ELF-1 (cell line): ENCODE measurements around the gene PROKR1.
"Not testable (repeated sequence)": the region's sequence is repeated elsewhere in the genome, so short reads cannot be mapped to it uniquely, and the experiment has no call there.

Experiments
- DNase-seq: peaks from one replicate; pipeline ENCODE4 v3.0.0-alpha.2; 2016; ENCODE audit warnings: low read depth, low spot score

PROKR1 gene

GRCh38 chr2:68658266-68658665 lies 14.9 kb downstream of the PROKR1 start:
- DNase-seq, result no peak

- no peak for DNase-seq
Measured at GRCh38 chr2:68659081-68659480, 15.7 kb downstream of the PROKR1 start.

GRCh38 chr2:68660658-68661057 lies 17.3 kb downstream of the PROKR1 start:
- DNase-seq, result no peak

GRCh38 chr2:68662466-68662865 lies 19.1 kb downstream of the PROKR1 start:
- no peak for DNase-seq

GRCh38 chr2:68663371-68664156 lies 20.2 kb downstream of the PROKR1 start:
- DNase-seq, result no peak

- DNase-seq, result no peak
Measured at GRCh38 chr2:68667371-68667770, 24.0 kb downstream of the PROKR1 start.

GRCh38 chr2:68669651-68670050 lies 26.3 kb downstream of the PROKR1 start:
- no peak for DNase-seq

- no peak for DNase-seq
Measured at GRCh38 chr2:68671961-68672360, 28.6 kb downstream of the PROKR1 start.

GRCh38 chr2:68673631-68674030 lies 30.3 kb downstream of the PROKR1 start:
- DNase-seq, result no peak

GRCh38 chr2:68675470-68675869 lies 32.1 kb downstream of the PROKR1 start:
- no peak for DNase-seq

- DNase-seq, result not testable (repeated sequence)
Measured at GRCh38 chr2:68677837-68678236, 34.5 kb downstream of the PROKR1 start.

- DNase-seq, result peak; percentile 79
Measured at GRCh38 chr2:68679166-68679916, 36.0 kb downstream of the PROKR1 start.

- DNase-seq, result not testable (repeated sequence)
Measured at GRCh38 chr2:68679917-68680267, 36.5 kb downstream of the PROKR1 start.

GRCh38 chr2:68684197-68684596 lies 40.8 kb downstream of the PROKR1 start:
- DNase-seq, result no peak

GRCh38 chr2:68686178-68686577 lies 42.8 kb downstream of the PROKR1 start:
- DNase-seq, result no peak

GRCh38 chr2:68687018-68687417 lies 43.6 kb downstream of the PROKR1 start:
- no peak for DNase-seq

GRCh38 chr2:68689553-68690537 lies 46.5 kb downstream of the PROKR1 start:
- DNase-seq, result no peak

GRCh38 chr2:68690851-68691250 lies 47.5 kb downstream of the PROKR1 start:
- DNase-seq, result no peak

- no peak for DNase-seq
Measured at GRCh38 chr2:68692511-68692910, 49.1 kb downstream of the PROKR1 start.

- DNase-seq, result no peak
Measured at GRCh38 chr2:68693951-68694350, 50.6 kb downstream of the PROKR1 start.

GRCh38 chr2:68695971-68696370 lies 52.6 kb downstream of the PROKR1 start:
- no peak for DNase-seq

GRCh38 chr2:68696554-68696953 lies 53.2 kb downstream of the PROKR1 start:
- DNase-seq, result peak; percentile 16
